GM18520 (cell line): ENCODE results near the gene ZNF48.

ENCODE experiments used
- ATAC-seq: cut with Tn5 transposase; IDR thresholded peaks from one replicate; pipeline ENCODE4 v1.9.1; 2021; ENCODE audit not compliant: unreplicated experiment

The ZNF48 gene

GRCh38 chr16:30437511-30438046, 42.4 kb downstream of the ZNF48 start:
- ATAC-seq = no peak

- no peak for ATAC-seq
Measured at GRCh38 chr16:30438835-30439234, 43.6 kb downstream of the ZNF48 start.

GRCh38 chr16:30439720-30440348, 44.6 kb downstream of the ZNF48 start:
- no peak for ATAC-seq

GRCh38 chr16:30443631-30444030, 48.4 kb downstream of the ZNF48 start:
- ATAC-seq = no peak

- no peak for ATAC-seq
Measured at GRCh38 chr16:30444231-30445148, 49.3 kb downstream of the ZNF48 start.

- ATAC-seq = peak; percentile 10
Measured at GRCh38 chr16:30445149-30445407, 49.9 kb downstream of the ZNF48 start.

GRCh38 chr16:30445408-30446202, 50.4 kb downstream of the ZNF48 start, which contains the start of gene SEPHS2:
Gene SEPHS2 (minus strand): TSS chr16:30445874. CDS start chr16:30445727, 147 bp downstream.
- peak; percentile 77 for ATAC-seq

GRCh38 chr16:30446203-30446595, 51.0 kb downstream of the ZNF48 start:
- no peak for ATAC-seq

GRCh38 chr16:30447512-30448226, 52.4 kb downstream of the ZNF48 start:
- no peak for ATAC-seq

GRCh38 chr16:30449116-30449435, 53.9 kb downstream of the ZNF48 start:
- no peak for ATAC-seq
